K562 (cell line): ENCODE results near the gene CHAC1. TPM values are rescaled to one million over a fixed set of nuclear protein-coding genes. Genes with fewer than 3 reads are reported as not detected.

ENCODE experiments used
- ATAC-seq: fragments of 200-7000 bp; cut with Tn5 transposase; 3 replicates; pipeline ENCODE4 v1.9.1; 2020; ENCODE audit warnings: moderate library complexity
- BruUV-seq: library from RNA; stranded (reverse); fragments of 400-500 nt; replicated peaks from 2 replicates; lab custom pipeline; 2021; lab: Mats Ljungman, UMichigan
- CTCF ChIA-PET: fragments of 300-600 bp; formaldehyde crosslinking; extraction: SDS; loops from one replicate; lab custom pipeline; 2021; ENCODE audit warnings: low intra/inter-chr PET ratio; lab: Yijun Ruan, JAX
- POLR2A ChIA-PET: fragments of 300-600, 350-650 bp; sonication (Branson Sonifier 250); formaldehyde crosslinking; extraction: SDS; loops from one replicate; lab custom pipeline; 2021; ENCODE audit warnings: antibody characterized with exemption, inconsistent platforms; lab: Yijun Ruan, JAX
- DNase-seq, 4 experiments: peaks; one replicate each; pipeline versions ENCODE4 v3.0.0 to v3.0.0-alpha.2; 2011 to 2018; ENCODE audit warnings: low spot score in 3 of 4, mixed read lengths in 3 of 4; ENCODE audit errors: extremely low read depth in 1 of 4
- FAIRE-seq: peaks from 2 replicates; lab custom pipeline; 2011; peaks lifted over from hg19 to GRCh38; lab: Jason Lieb, UNC
- H2AFZ ChIP-seq: 2 replicates; pipeline ENCODE4 v1.6.0; 2011; ENCODE audit warnings: low read depth, low read length, control low read depth, inconsistent platforms
- H3K27ac ChIP-seq: fragments of 200-600 bp; 3 replicates; pipeline ENCODE4 v1.8.0; 2011; ENCODE audit warnings: low read depth, mild to moderate bottlenecking, control low read depth, inconsistent platforms, low read length, moderate library complexity, mixed read lengths; ENCODE audit errors: extremely low read depth
- H3K27me3 ChIP-seq, 2 experiments: fragments of 300-600 bp in 1 of 2; 2 replicates in 1 of 2; 3 replicates in 1 of 2; pipeline versions ENCODE4 v1.6.0 to v1.8.0; 2011; ENCODE audit warnings: inconsistent platforms in 2 of 2, low read length in 2 of 2, mild to moderate bottlenecking in 1 of 2, mixed read lengths in 1 of 2, moderate library complexity in 1 of 2; ENCODE audit not compliant: control insufficient read depth in 2 of 2, insufficient read depth in 2 of 2
- H3K36me3 ChIP-seq: fragments of 300-600 bp; 3 replicates; pipeline ENCODE4 v1.8.0; 2011; ENCODE audit warnings: mild to moderate bottlenecking, low read length, inconsistent platforms; ENCODE audit not compliant: control insufficient read depth, insufficient read depth
- H3K4me1 ChIP-seq, 2 experiments: fragments of 200-600 bp in 1 of 2; replicated peaks in 1 of 2; 2 replicates in 1 of 2; 3 replicates in 1 of 2; pipeline versions ENCODE4 v1.5.1 to v1.8.0; 2011; ENCODE audit warnings: inconsistent platforms in 2 of 2, low read length in 2 of 2, mild to moderate bottlenecking in 1 of 2, mixed read lengths in 1 of 2, moderate library complexity in 1 of 2; ENCODE audit not compliant: control insufficient read depth in 2 of 2, insufficient read depth in 2 of 2
- H3K4me2 ChIP-seq: 2 replicates; pipeline ENCODE4 v1.6.1; 2011; ENCODE audit warnings: low read length, control low read depth, inconsistent platforms, mixed read lengths; ENCODE audit not compliant: insufficient read depth
- H3K4me3 ChIP-seq: fragments of 200-600 bp; sonication (generic), shearing (Covaris generic); 2 replicates; pipeline ENCODE4 v1.5.1; 2016; ENCODE audit warnings: control low read depth, inconsistent platforms
- H3K79me2 ChIP-seq: fragments of 200-600 bp; 3 replicates; pipeline ENCODE4 v1.8.0; 2011; ENCODE audit warnings: low read length, inconsistent platforms; ENCODE audit not compliant: control insufficient read depth, insufficient read depth
- H3K9ac ChIP-seq, 2 experiments: 2 replicates each; pipeline versions ENCODE4 v1.6.0 to v1.6.1; 2011; ENCODE audit warnings: low read depth in 2 of 2, low read length in 2 of 2, control low read depth in 1 of 2, inconsistent platforms in 1 of 2, mild to moderate bottlenecking in 1 of 2, mixed read lengths in 1 of 2; ENCODE audit not compliant: insufficient read depth in 1 of 2
- H3K9me1 ChIP-seq: one replicate; pipeline ENCODE4 v1.6.0; 2011; ENCODE audit warnings: inconsistent platforms, mild to moderate bottlenecking, low read length, moderate library complexity; ENCODE audit not compliant: control insufficient read depth, insufficient read depth
- H3K9me3 ChIP-seq: replicated peaks from 2 replicates; pipeline ENCODE4 v1.5.1; 2011; ENCODE audit warnings: low read depth, low read length, inconsistent platforms; ENCODE audit not compliant: control insufficient read depth, insufficient read depth
- H4K20me1 ChIP-seq: replicated peaks from 2 replicates; pipeline ENCODE4 v1.6.1; 2011; ENCODE audit warnings: low read length, inconsistent platforms, mixed read lengths; ENCODE audit not compliant: control insufficient read depth, insufficient read depth
- CGGBP1 ChIP-seq: fragments of 250-450 bp; sonication (Bioruptor Pico); IDR thresholded peaks from 2 replicates; pipeline ENCODE4 v1.9.0; 2021; ENCODE audit warnings: mild to moderate bottlenecking
- MAFF ChIP-seq: IDR thresholded peaks from 2 replicates; pipeline ENCODE4 v1.6.1; 2012; ENCODE audit warnings: low read length, improper control_type of control experiment
- MCM3 ChIP-seq: fragments of 450-650 bp; IDR thresholded peaks from 2 replicates; pipeline ENCODE4 v1.6.1; 2016
- MEF2D ChIP-seq: conservative IDR thresholded peaks from 2 replicates; pipeline ENCODE4 v1.6.1; 2016; ENCODE audit warnings: low read depth, missing genetic modification characterization, missing compliant biosample characterization
- NFATC3 ChIP-seq: fragments of 450-650 bp; IDR thresholded peaks from 2 replicates; pipeline ENCODE4 v1.6.1; 2017; ENCODE audit warnings: mild to moderate bottlenecking
- NFIX ChIP-seq: fragments of 250-450 bp; sonication (Bioruptor Pico); IDR thresholded peaks from 2 replicates; pipeline ENCODE4 v1.4.0; 2020; ENCODE audit warnings: low read depth, mild to moderate bottlenecking, moderate library complexity
- RAD21 ChIP-seq, 2 experiments: fragments of 250-450 bp in 1 of 2; fragments of 450-650 bp in 1 of 2; sonication (Bioruptor Pico) in 1 of 2; formaldehyde crosslinking in 1 of 2; IDR thresholded peaks in 1 of 2; conservative IDR thresholded peaks in 1 of 2; 2 replicates each; pipeline versions ENCODE4 v1.4.0 to v1.8.0; 2020 to 2022; ENCODE audit warnings: mild to moderate bottlenecking in 2 of 2, moderate library complexity in 1 of 2
- SREBF1 ChIP-seq: fragments of 150-350 bp; IDR thresholded peaks from 2 replicates; pipeline ENCODE4 v1.6.1; 2014; ENCODE audit warnings: antibody characterized with exemption, low read depth, low read length, borderline replicate concordance
- ZFP1 ChIP-seq: fragments of 450-650 bp; formaldehyde crosslinking; IDR thresholded peaks from 2 replicates; pipeline ENCODE4 v1.4.0; 2020; ENCODE audit warnings: mild to moderate bottlenecking, mixed read lengths
- ZFPM2 ChIP-seq: fragments of 250-450 bp; sonication (Bioruptor Pico); IDR thresholded peaks from 2 replicates; pipeline ENCODE4 v1.5.1; 2022; ENCODE audit warnings: mild to moderate bottlenecking
- ZNF445 ChIP-seq: fragments of 250-450 bp; sonication (Bioruptor Pico); IDR thresholded peaks from 2 replicates; pipeline ENCODE4 v1.4.0; 2020; ENCODE audit warnings: low read depth, mild to moderate bottlenecking, moderate library complexity
- WGBS: fragments of 100-300 bp; shearing (Covaris generic); methylation state at CpG from one replicate; pipeline ENCODE4 v1.1.6; 2016; ENCODE audit warnings: low coverage, mixed read lengths; ENCODE audit not compliant: insufficient coverage; ENCODE audit errors: missing lambda C conversion rate; 5-methylcytosine and 5-hydroxymethylcytosine counted together
- in situ Hi-C: fragments of 300-500 bp; cut with MboI; formaldehyde crosslinking; loops from 4 replicates; pipeline ENCODE4 v1.15.0; 2018; ENCODE audit warnings: inconsistent platforms, mixed read lengths
- intact Hi-C: fragments of 100-400 bp; cut with micrococcal nuclease; formaldehyde crosslinking; loops from 2 replicates; pipeline ENCODE4 v1.14.2; 2022
- polyA plus RNA-seq, 8 experiments: library from polyadenylated mRNA; depleted of rRNA in 4 of 8; stranded (reverse) in 5 of 8; unstranded in 3 of 8; fragments of >200 nt; fragmentation: Nextera tagmentation in 2 of 8; fragmentation: Illumina TruSeq in 1 of 8; extraction: Ambion mirVana in 2 of 8; extraction: Trizol in 1 of 8; gene quantifications; 2 replicates each; pipeline versions ENCODE4 v1.2.1 to v1.2.3, GENCODE V29; 2011 to 2014; ENCODE audit warnings: inconsistent platforms in 1 of 8, missing spikeins in 1 of 8
- total RNA-seq, 7 experiments: library from RNA; depleted of rRNA in 6 of 7; stranded (reverse); fragments of >200 nt in 6 of 7; fragmentation: Illumina TruSeq in 2 of 7; extraction: Trizol in 2 of 7; gene quantifications; 2 replicates each; pipeline versions ENCODE4 v1.2.1 to v1.2.3, GENCODE V29; 2011 to 2021; ENCODE audit warnings: low replicate concordance in 1 of 7
- TF ChIP-seq, protein P1 (sequence below): sonication (generic); formaldehyde crosslinking; IDR thresholded peaks from 2 replicates; pipeline ENCODE4 v1.8.0; 2022; ENCODE audit warnings: mild to moderate bottlenecking, missing genetic modification reagents

The CHAC1 gene
- total and polyA plus RNA-seq, 9 of the 15 experiments (the other 6 are each of a cell fraction or from before 2014, with no cell fraction given): 0.47 to 39.0 (median 7.5) TPM

DNA sequence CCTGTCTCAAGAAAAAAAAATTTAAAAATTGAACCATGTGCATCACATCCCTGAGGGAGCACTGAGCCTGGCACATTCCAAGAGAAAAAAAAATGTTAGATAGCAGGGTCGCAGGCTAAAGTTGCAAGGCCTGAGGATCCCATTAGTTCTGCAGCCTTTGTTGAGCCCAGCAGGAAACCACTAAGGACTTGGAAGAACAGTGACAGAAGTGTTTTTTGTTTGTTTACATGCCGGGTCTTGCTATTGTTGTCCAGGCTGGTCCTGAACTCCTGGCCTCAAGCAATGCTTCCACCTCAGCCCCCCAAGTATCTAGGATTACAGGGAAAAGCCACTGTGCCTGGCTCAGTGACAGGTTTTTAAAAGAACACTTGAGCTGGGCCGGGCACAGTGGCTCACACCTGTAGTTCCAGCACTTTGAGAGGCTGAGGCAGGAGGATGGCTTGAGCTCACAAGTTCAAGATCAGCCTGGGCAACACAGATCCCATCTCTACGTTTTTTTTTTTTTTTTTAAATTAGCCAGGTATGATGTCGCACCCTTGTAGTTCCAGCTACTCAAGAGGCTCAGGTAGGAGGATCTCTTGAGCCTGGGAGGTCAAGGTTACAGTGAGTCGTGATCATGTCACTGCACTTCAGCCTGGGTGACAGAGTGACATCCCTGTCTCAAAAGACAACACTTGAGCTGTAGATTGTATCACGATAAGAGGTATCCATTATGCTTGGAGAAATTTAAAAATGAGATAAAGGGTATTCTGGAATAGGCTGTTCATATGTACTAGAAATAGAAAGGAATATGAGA, 15.2 kb downstream of the CHAC1 start:
- intact Hi-C loops: loop anchor here (5.0 kb wide), 1 partner anchor 61 kb away; no protein-coding TSS in a partner anchor
- Histone ChIP-seq H3K27me3 (no peaks in the 10 kb centered on the region; a peak in 1 of 5 replicates), H3K4me1 (peaks cover 0 to 11% of the 10 kb centered on the region in 2 experiments; a peak in 3 of 5 replicates), H3K9ac (no peak overlapping the region), H3K9me3 (no peaks in the 10 kb centered on the region), H2AFZ (no peak overlapping the region), H3K4me2 (no peak overlapping the region), H3K27ac (no peak overlapping the region), H3K79me2 (no peaks in the 10 kb centered on the region), H3K4me3 (no peak overlapping the region), H4K20me1 (no peaks in the 10 kb centered on the region), H3K9me1 (no peaks in the 10 kb centered on the region), H3K36me3 (no peaks in the 10 kb centered on the region)
- in situ Hi-C loops: no loop called here
- no peak for FAIRE-seq
- no peak for ATAC-seq
- 14% methylated on average over 7 of the region's 7 CpGs for WGBS
- DNase-seq: no peak
- POLR2A ChIA-PET: interaction anchor here (1.6 kb wide), 1 partner anchor 29 kb away, joined by 4 read pairs; no protein-coding TSS in a partner anchor
- CTCF ChIA-PET: no interaction called here
- no peak for TF ChIP-seq SREBF1
- no peak for TF ChIP-seq MEF2D
- TF ChIP-seq ZFPM2: no peak
- no peak for TF ChIP-seq CGGBP1
- no peak for TF ChIP-seq MAFF
- TF ChIP-seq MCM3: no peak
- TF ChIP-seq NFIX (CRISPR knock-in tag): no peak
- no peak for TF ChIP-seq ZFP1 (CRISPR knock-in tag)
- no peak for TF ChIP-seq ZNF445 (CRISPR knock-in tag)
- TF ChIP-seq RAD21 (CRISPR knock-in tag; conservative IDR thresholded peaks at IDR 0.05 in 1 of 2, IDR thresholded peaks at IDR 0.05 in 1 of 2): no peak
- no peak for TF ChIP-seq NFATC3
- TF ChIP-seq, protein P1, sequence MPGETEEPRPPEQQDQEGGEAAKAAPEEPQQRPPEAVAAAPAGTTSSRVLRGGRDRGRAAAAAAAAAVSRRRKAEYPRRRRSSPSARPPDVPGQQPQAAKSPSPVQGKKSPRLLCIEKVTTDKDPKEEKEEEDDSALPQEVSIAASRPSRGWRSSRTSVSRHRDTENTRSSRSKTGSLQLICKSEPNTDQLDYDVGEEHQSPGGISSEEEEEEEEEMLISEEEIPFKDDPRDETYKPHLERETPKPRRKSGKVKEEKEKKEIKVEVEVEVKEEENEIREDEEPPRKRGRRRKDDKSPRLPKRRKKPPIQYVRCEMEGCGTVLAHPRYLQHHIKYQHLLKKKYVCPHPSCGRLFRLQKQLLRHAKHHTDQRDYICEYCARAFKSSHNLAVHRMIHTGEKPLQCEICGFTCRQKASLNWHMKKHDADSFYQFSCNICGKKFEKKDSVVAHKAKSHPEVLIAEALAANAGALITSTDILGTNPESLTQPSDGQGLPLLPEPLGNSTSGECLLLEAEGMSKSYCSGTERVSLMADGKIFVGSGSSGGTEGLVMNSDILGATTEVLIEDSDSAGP (CRISPR knock-in tag): no peak
- no TSS peak for BruUV-seq
